Mesothelial cell of epicardium (in vitro differentiated cells): ENCODE data around the gene BRIP1. TPM values are rescaled to one million over a fixed set of nuclear protein-coding genes. Genes with fewer than 3 reads are reported as not detected.
"Not testable (repeated sequence)": the region's sequence is repeated elsewhere in the genome, so short reads cannot be mapped to it uniquely, and the experiment has no call there.

Source experiments
- DNase-seq, 2 experiments: peaks; one replicate each; pipeline ENCODE4 v3.0.0; 2021; ENCODE audit warnings: low spot score in 2 of 2; ENCODE audit not compliant: unreplicated experiment in 2 of 2
- H3K27ac Mint-ChIP-seq: 2 replicates; pipeline ENCODE4 v1.8.0; 2021; ENCODE audit warnings: mixed read lengths
- H3K27me3 Mint-ChIP-seq: 2 replicates; pipeline ENCODE4 v1.8.0; 2021; ENCODE audit warnings: low read depth, mixed read lengths
- H3K36me3 Mint-ChIP-seq: 2 replicates; pipeline ENCODE4 v1.8.0; 2021; ENCODE audit warnings: mixed read lengths
- H3K4me1 Mint-ChIP-seq: 2 replicates; pipeline ENCODE4 v1.8.0; 2021; ENCODE audit warnings: mixed read lengths
- H3K4me3 Mint-ChIP-seq: 2 replicates; pipeline ENCODE4 v1.8.0; 2021; ENCODE audit warnings: mild to moderate bottlenecking, moderate library complexity, mixed read lengths
- H3K9me3 Mint-ChIP-seq: 2 replicates; pipeline ENCODE4 v1.8.0; 2021; ENCODE audit warnings: mixed read lengths
- total RNA-seq: library from RNA; stranded (reverse); gene quantifications from 3 replicates; pipeline ENCODE4 v1.2.1, GENCODE V29; 2021
- TF ChIP-seq, protein P1 (sequence below): fragments of 200-600 bp; sonication (generic); IDR thresholded peaks from one replicate; pipeline ENCODE4 v1.5.0; 2021; ENCODE audit warnings: antibody characterized with exemption; ENCODE audit not compliant: unreplicated experiment

The BRIP1 gene
- total RNA-seq, 1 donor from 2014 or later, result 12.3 TPM

- Mint-ChIP-seq H3K9me3 (peaks cover 14% of the 10 kb centered on the region), H3K4me3 (no peak overlapping the region), H3K36me3 (peaks cover 18% of the 10 kb centered on the region), H3K4me1 (no peaks in the 10 kb centered on the region), H3K27ac (no peak overlapping the region), H3K27me3 (no peaks in the 10 kb centered on the region)
- no peak for DNase-seq
- TF ChIP-seq, protein P1, sequence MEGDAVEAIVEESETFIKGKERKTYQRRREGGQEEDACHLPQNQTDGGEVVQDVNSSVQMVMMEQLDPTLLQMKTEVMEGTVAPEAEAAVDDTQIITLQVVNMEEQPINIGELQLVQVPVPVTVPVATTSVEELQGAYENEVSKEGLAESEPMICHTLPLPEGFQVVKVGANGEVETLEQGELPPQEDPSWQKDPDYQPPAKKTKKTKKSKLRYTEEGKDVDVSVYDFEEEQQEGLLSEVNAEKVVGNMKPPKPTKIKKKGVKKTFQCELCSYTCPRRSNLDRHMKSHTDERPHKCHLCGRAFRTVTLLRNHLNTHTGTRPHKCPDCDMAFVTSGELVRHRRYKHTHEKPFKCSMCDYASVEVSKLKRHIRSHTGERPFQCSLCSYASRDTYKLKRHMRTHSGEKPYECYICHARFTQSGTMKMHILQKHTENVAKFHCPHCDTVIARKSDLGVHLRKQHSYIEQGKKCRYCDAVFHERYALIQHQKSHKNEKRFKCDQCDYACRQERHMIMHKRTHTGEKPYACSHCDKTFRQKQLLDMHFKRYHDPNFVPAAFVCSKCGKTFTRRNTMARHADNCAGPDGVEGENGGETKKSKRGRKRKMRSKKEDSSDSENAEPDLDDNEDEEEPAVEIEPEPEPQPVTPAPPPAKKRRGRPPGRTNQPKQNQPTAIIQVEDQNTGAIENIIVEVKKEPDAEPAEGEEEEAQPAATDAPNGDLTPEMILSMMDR, result no peak
Observed at GRCh38 chr17:61732169-61732568, 131.2 kb downstream of the BRIP1 start.

DNA sequence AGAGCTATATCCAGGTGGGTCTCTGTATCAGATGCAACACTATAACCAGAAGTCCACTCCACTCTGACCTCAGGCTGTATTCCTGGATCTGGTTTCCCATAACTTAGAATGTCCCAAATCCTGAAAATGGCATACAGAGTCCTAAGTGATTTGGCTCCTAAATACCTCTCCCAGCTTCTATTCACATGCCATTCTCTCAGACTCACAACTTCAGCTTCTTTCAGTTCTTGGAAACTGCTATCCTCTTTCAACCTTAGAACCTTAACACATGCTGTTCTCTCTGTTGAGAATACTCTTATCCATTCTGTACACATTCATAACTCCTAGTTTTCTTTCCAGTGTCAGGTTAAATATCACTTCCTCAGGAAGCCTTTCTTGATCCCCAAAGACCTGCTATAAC lies 132.0 kb downstream of the BRIP1 start:
- Mint-ChIP-seq H3K27ac (no peak overlapping the region), H3K36me3 (peaks cover 12% of the 10 kb centered on the region), H3K9me3 (peaks cover 8% of the 10 kb centered on the region), H3K27me3 (no peaks in the 10 kb centered on the region), H3K4me3 (no peak overlapping the region), H3K4me1 (no peaks in the 10 kb centered on the region)
- no peak for DNase-seq
- TF ChIP-seq, protein P1, result no peak

DNA sequence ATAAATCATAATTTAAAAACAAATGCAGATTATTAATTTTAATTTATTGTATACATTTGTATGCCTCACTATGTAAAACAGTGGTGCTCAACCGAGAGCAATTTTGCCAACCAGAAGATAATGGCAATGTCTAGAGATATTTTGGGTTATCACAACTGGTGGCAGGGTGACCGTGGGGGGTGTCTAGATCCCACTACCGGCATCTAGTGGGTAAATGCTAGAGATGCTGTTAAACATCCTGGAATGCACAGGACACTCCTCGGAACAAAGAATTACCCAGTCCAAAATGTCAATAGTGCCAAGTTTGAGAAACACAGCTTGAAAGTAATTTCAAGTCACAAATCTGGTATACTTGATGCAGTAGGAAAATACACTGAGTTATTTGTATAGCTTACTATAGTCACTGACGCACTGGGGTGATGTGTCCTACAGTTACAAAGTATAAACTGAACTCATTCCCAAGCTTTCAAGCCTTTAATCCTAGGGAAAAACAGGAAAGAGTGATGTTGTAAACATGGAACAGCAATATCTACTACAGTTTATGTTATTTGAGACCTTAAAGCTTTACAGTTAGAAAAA lies 133.5 kb downstream of the BRIP1 start:
- no peaks in the 10 kb centered on the region for H3K27me3 Mint-ChIP-seq
- H3K4me1 Mint-ChIP-seq, result no peaks in the 10 kb centered on the region
- DNase-seq, result no peak
- no peak overlapping the region for H3K4me3 Mint-ChIP-seq
- peaks cover 14% of the 10 kb centered on the region for H3K36me3 Mint-ChIP-seq
- TF ChIP-seq, protein P1, result no peak
- H3K27ac Mint-ChIP-seq, result no peak overlapping the region
- H3K9me3 Mint-ChIP-seq, result peaks cover 7% of the 10 kb centered on the region

- Mint-ChIP-seq H3K27ac (no peak overlapping the region), H3K4me3 (no peak overlapping the region)
- TF ChIP-seq, protein P1, result no peak
Observed at GRCh38 chr17:61728297-61728836, 135.0 kb downstream of the BRIP1 start.

DNA sequence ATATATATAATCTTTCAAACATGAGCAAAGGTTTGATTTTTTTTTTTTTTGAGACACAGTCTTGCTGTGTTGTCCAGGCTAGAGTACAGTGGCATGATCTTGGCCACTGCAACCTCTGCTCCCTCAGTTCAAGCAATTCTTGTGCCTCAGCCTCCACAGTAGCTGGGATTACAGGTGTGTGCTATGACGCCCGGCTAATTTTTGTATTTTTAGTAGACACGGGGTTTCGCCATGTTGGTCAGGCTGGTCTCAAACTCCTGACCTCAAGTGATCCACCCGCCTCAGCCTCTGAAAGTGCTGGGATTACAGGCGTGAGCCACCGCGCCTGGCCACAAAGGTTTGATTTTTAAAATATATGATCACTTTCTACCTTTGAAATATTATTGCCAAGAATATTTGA lies 135.5 kb downstream of the BRIP1 start:
- not testable (repeated sequence) for H3K9me3 Mint-ChIP-seq, H3K4me3 Mint-ChIP-seq, H3K27ac Mint-ChIP-seq, H3K4me1 Mint-ChIP-seq, DNase-seq, H3K27me3 Mint-ChIP-seq
- H3K36me3 Mint-ChIP-seq, result peaks cover 14% of the 10 kb centered on the region

More at GRCh38 chr17:61728297-61728836, 135.0 kb downstream of the BRIP1 start:
- Mint-ChIP-seq H3K4me1 (no peaks in the 10 kb centered on the region), H3K27me3 (no peaks in the 10 kb centered on the region), H3K9me3 (peaks cover 7% of the 10 kb centered on the region), H3K36me3 (peaks cover 14% of the 10 kb centered on the region)
- no peak for DNase-seq

- no peak overlapping the region for H3K4me3 Mint-ChIP-seq
Observed at GRCh38 chr17:61726977-61727376, 136.4 kb downstream of the BRIP1 start.

More at GRCh38 chr17:61726977-61727376, 136.4 kb downstream of the BRIP1 start:
- TF ChIP-seq, protein P1, result no peak
- Mint-ChIP-seq H3K4me1 (no peaks in the 10 kb centered on the region), H3K36me3 (peaks cover 18% of the 10 kb centered on the region), H3K9me3 (peaks cover 7% of the 10 kb centered on the region), H3K27me3 (no peaks in the 10 kb centered on the region), H3K27ac (no peak overlapping the region)
- no peak for DNase-seq
